Breast epithelium (tissue), 3 donors: Measurements from ENCODE around the gene CPXM2.

ENCODE experiments used
- CTCF ChIP-seq, 3 donors: fragments of 450-650 bp; IDR thresholded peaks; one replicate each; pipeline ENCODE4 v1.5.1; 2016 to 2017; ENCODE audit warnings: antibody characterized with exemption in 3 of 3, mild to moderate bottlenecking in 3 of 3, moderate library complexity in 3 of 3
- POLR2A ChIP-seq: fragments of 450-650 bp; IDR thresholded peaks from one replicate; pipeline ENCODE4 v1.6.1; 2016; ENCODE audit warnings: antibody characterized with exemption, mild to moderate bottlenecking, moderate library complexity

GRCh38 chr10:123934846-123935245, 43.2 kb upstream of the CPXM2 start:
- TF ChIP-seq CTCF (IDR thresholded peaks at IDR 0.05) (no peak), POLR2A (no peak)
